T-helper 1 cell treated with Interleukin-12 subunit alpha and Interleukin-12 subunit beta and Interleukin-4 antibody, amounts not matched to agents 30 ng/mL and 1 ng/mL, for 36 hours (primary cell): ENCODE results near the gene KIF20A. TPM values are rescaled to one million over a fixed set of nuclear protein-coding genes. Genes with fewer than 3 reads are reported as not detected.
"Not testable (repeated sequence)": the region's sequence is repeated elsewhere in the genome, so short reads cannot be mapped to it uniquely, and the experiment has no call there.

ENCODE experiments used
- intact Hi-C: fragments of 100-400 bp; cut with micrococcal nuclease; formaldehyde crosslinking; loops from one replicate; pipeline ENCODE4 v1.15.1; 2024
- total RNA-seq: library from RNA; stranded (reverse); gene quantifications from 2 replicates; pipeline ENCODE4 v1.2.3, GENCODE V29; 2022

KIF20A gene
- total RNA-seq, 1 donor from 2014 or later, result 33.3 TPM

GRCh38 chr5:138182808-138183207, 3.9 kb downstream of the KIF20A start:
- intact Hi-C loops, result no loop called here

DNA sequence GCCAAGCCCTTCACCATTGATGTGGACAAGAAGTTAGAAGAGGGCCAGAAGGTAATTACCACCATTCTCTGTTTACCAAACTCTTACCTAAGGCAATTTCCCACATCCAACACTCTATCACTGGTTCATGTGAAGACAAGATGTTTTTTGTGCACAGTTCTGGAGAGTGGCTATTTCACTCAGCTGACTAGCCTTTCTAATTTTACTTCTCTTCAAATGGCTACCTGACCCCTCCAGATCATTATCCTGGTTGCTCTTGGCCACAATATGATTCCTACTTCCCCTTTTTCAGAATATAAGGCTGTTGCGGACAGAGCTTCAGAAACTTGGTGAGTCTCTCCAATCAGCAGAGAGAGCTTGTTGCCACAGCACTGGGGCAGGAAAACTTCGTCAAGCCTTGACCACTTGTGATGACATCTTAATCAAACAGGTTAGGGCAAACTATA, 7.1 kb downstream of the KIF20A start:
- intact Hi-C loops, result no loop called here

DNA sequence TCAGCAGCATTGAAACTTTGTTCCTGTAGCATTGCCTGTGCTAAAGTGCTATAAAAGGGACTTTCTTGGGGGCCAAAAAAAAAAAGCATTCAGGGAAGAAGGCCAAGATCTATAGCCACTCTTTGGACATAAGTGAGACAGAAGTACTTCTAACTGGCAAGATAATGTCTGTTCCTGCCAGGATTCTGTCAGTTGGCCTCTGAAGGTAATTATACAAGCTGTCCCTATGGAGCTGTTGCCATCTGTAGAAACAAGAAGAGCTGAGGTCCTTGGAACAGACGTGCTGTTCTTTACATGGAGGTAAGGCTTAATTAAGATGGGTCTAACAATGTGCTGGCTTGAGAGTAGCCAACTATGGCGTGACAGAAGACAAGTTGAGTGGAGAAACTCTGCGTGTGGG, 9.7 kb downstream of the KIF20A start:
- intact Hi-C loops, result no loop called here

GRCh38 chr5:138192826-138193225, 13.9 kb downstream of the KIF20A start:
- intact Hi-C loops, result no loop called here

GRCh38 chr5:138193859-138194258, 14.9 kb downstream of the KIF20A start:
- intact Hi-C loops, result not testable (repeated sequence)

DNA sequence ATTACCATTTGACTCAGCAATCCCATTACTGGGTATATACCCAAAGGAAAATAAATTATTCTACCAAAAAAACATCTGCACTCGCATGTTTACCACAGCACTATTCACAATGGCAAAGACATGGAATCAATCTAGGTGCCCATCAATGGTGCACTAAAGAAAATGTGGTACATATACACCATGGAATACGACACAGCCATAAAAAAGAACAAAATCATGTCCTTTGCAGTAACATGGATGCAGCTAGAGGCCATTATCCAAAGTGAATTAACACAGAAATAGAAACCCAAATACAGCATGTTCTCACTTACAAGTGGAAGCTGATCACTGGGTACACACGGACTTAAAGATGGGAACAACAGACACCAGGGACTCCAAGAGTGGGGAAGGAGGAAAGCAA, 32.1 kb downstream of the KIF20A start:
- intact Hi-C loops, result loop anchor here (10.0 kb wide), 1 partner anchor 1064 kb away; no protein-coding TSS in a partner anchor

DNA sequence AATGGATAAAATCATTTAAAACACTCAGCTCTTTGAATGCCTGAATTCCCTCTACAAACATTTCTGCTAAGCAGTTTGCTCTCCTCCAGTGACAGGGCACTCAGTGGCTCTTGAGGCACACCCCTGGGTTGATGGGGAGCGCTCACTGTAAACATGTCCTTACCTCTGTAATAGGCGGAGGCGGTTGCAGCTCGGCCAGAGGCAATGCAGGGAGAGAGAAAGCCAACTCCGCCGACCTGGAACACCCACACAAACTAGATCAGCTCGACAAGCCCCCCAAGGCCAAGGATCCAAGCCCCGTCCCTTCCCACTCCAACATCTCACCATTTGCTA, 33.9 kb downstream of the KIF20A start:
- intact Hi-C loops, result loop anchor here (1.0 to 10.0 kb wide), 14 partner anchors 34 to 1062 kb away; partner anchors contain the start of genes BRD8, CDC25C, EGR1 and ETF1

DNA sequence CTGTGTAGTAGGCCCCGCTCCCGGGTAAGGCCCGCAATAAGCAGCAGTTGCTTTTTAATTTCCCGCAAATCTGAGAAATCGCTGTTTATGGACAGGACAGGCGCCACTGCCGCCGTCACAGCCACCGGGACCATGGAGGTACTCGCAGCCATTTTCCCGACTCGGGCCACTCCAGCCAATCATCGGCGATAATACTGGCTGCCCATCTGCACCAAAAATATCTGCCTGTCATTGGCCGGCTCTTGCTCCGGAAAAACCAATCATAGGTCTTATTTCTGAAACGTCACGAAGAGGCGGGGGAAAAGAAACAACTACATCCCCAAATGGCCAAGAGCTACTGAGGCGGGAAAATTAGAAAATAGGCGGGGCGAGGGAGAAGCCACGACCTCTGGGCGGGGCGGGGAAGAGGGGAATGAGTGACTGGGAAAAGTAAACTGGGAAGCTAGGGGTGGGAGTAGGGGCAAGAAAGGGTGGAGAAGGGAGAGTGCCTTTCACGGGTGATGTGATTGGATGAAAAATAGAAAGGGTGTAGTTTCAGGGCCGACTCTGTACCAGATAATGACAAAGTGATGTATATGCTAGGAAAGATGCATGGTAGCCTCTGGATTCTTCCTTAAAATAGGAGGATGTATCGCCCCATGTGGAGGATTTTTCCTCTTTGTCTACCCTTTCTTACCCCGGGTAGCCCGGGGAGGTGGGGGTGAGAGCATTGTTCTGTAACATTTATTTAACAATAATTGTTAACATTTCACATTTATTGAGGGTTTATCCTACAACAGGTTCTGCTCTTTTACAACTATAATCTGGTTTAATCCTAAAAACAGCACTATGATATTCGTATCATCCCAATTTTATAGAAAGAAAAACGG, 34.5 kb downstream of the KIF20A start, which contains the start of gene CDC23:
Gene CDC23 (minus strand): TSS at position 163 of the 869 bp plus-strand sequence. CDS start 11 bp downstream, at position 152.
- intact Hi-C loops, result loop anchor here (1.0 to 10.0 kb wide), 14 partner anchors 35 to 1061 kb away; partner anchors contain the start of genes BRD8, CDC25C, EGR1 and ETF1

DNA sequence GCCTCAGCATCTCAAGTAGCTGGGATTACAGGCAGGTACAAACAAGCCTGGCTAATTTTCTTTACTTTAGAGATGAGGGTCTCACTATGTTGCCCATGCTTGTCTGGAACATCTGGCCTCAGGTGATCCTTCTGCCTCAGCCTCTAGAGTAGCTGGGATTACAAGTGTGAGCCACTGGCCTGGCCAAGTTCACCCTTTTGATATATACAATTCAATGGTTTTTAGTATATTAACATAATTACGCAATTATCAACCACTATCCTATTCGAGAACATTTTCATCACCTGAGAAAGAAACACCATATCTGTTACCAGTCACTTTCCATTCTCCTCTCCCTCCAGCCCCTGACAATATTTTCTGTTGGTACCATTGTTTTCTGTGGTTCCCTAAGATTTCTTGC, 37.9 kb downstream of the KIF20A start:
- intact Hi-C loops, result loop anchor here (10.0 kb wide), 1 partner anchor 1058 kb away; no protein-coding TSS in a partner anchor

DNA sequence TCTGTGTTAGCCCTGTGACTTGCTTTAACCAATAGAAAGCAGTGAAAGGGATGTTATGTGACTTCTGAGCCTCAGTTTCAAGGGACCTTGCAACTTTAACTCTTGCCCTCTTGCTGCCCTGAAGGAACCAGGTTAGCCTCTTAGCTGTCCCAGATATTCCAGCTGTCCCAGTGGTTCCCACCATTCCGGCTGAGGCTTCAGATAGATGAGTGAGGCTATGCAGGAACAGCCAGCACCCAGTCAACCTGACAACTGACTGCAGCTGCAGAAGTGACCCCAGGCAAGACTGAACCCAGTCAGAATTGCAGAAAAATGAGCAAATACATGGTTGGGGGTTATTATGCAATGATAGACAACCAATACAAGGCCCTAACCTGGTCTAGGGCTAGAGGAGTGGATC, 44.6 kb downstream of the KIF20A start:
- intact Hi-C loops, result no loop called here

GRCh38 chr5:138224712-138225111, 45.8 kb downstream of the KIF20A start:
- intact Hi-C loops, result no loop called here

DNA sequence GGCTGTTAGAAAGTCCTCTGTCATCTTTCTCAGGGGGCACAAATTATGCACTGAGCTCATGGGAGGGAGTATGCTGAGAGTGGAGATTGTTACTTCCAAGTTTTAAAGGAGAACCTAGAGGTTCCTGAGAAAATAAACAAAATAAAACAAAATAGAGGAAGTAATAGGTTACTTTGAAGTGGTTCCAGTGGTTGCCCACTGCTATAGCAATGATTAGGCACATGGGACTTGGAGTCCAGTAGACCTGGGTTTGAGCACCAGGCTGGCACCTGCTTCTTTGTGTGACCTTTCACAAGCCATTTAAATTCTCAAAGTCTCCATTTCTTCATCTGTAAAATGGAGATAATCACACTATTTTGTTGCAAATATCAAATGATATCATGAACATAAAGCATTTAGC, 48.0 kb downstream of the KIF20A start:
- intact Hi-C loops, result no loop called here

GRCh38 chr5:138229387-138229786, 50.5 kb downstream of the KIF20A start:
- intact Hi-C loops, result no loop called here

DNA sequence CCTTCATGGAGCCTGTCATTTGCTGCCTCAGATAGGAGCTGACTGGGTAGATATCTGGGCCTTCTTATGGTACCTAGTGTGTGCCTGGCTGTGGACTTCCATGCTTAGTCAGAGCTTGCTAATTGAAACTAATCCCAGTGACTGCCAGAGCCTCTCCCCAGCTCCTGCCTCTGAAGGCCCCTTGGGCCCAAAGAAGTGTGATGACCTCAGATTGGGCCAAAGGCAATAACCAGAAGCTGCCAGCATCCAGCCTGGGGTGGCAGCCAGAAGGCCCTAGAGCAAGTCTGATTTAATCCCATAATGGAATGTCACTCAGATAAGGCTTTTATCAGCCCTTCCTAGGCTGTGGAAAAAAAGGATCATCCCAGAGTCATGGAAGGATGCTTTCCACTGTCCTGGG, 51.3 kb downstream of the KIF20A start:
- intact Hi-C loops, result no loop called here

GRCh38 chr5:138230981-138231589, 52.2 kb downstream of the KIF20A start:
- intact Hi-C loops, result no loop called here

- intact Hi-C loops, result no loop called here
These were observed 54.4 kb downstream of the KIF20A start for GRCh38 chr5:138233280-138233679.

- intact Hi-C loops, result no loop called here
These were observed 55.7 kb downstream of the KIF20A start for GRCh38 chr5:138234651-138235050.

Other genes with a start within 250 kb of the KIF20A start
- 31.2 and 35.4 TPM in 2 replicates for gene FAM13B, start 146.0 kb upstream of the KIF20A start, total RNA-seq
- gene WNT8A, start 95.1 kb upstream of the KIF20A start, total RNA-seq, result not detected in 2 replicates
- gene NME5, start 39.7 kb upstream of the KIF20A start, total RNA-seq, result not detected in 2 replicates
- 53.6 and 62.5 TPM in 2 replicates for gene BRD8, start 482 bp upstream of the KIF20A start, total RNA-seq
- gene CDC23, start 34.2 kb downstream of the KIF20A start, total RNA-seq, result 34.3 and 40.7 TPM in 2 replicates
- 0.10 and 0.17 TPM in 2 replicates for gene GFRA3, start 95.5 kb downstream of the KIF20A start, total RNA-seq
- gene CDC25C, start 152.7 kb downstream of the KIF20A start, total RNA-seq, result 7.5 and 9.1 TPM in 2 replicates
- 23.6 and 23.9 TPM in 2 replicates for gene FAM53C, start 159.2 kb downstream of the KIF20A start, total RNA-seq
- 63.9 and 68.5 TPM in 2 replicates for gene KDM3B, start 173.6 kb downstream of the KIF20A start, total RNA-seq